ENCODE data around the gene PSMB4.
"Not testable (repeated sequence)": the region's sequence is repeated elsewhere in the genome, so short reads cannot be mapped to it uniquely, and the experiment has no call there.

PSMB4 gene

DNA sequence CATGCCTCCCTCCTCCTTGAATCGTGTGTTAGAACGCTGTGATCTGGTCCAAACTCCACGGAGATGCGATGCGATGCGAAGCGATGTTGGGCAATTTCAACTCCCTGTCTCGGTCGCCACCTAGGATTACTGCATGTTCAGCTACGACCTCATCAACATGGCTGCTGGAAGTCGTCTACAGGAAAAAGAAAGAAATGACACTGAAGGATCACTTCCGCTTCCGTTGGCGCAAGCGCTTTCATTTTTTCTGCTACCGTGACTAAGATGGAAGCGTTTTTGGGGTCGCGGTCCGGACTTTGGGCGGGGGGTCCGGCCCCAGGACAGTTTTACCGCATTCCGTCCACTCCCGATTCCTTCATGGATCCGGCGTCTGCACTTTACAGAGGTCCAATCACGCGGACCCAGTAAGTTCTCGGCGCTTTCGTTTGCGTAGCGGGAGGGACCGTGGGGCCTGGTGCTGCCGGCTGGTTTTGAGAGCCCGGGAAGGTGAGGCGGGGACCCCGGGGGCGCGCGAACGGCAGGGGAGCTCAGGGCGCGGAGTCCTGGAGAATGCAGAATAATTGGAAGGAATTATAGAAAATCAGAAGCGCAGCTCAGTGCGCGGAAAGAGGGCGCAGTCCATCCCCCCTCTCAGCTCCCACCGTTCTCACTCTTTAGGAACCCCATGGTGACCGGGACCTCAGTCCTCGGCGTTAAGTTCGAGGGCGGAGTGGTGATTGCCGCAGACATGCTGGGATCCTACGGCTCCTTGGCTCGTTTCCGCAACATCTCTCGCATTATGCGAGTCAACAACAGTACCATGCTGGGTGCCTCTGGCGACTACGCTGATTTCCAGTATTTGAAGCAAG lies at the start of gene PSMB4:
TSS of gene PSMB4 (plus strand) at position 250 of the 848 bp plus-strand sequence. CDS start at position 265, 15 bp downstream.
- TF ChIP-seq, protein P1, sequence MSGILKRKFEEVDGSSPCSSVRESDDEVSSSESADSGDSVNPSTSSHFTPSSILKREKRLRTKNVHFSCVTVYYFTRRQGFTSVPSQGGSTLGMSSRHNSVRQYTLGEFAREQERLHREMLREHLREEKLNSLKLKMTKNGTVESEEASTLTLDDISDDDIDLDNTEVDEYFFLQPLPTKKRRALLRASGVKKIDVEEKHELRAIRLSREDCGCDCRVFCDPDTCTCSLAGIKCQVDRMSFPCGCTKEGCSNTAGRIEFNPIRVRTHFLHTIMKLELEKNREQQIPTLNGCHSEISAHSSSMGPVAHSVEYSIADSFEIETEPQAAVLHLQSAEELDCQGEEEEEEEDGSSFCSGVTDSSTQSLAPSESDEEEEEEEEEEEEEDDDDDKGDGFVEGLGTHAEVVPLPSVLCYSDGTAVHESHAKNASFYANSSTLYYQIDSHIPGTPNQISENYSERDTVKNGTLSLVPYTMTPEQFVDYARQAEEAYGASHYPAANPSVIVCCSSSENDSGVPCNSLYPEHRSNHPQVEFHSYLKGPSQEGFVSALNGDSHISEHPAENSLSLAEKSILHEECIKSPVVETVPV (CRISPR knock-in tag; IDR thresholded peaks at IDR 0.05): no peak
- peak; percentile 27; the same call in 1 of the 2 replicates for TF ChIP-seq ZNF70 (CRISPR knock-in tag; IDR thresholded peaks at IDR 0.05)
- ATAC-seq: peak; percentile 91

DNA sequence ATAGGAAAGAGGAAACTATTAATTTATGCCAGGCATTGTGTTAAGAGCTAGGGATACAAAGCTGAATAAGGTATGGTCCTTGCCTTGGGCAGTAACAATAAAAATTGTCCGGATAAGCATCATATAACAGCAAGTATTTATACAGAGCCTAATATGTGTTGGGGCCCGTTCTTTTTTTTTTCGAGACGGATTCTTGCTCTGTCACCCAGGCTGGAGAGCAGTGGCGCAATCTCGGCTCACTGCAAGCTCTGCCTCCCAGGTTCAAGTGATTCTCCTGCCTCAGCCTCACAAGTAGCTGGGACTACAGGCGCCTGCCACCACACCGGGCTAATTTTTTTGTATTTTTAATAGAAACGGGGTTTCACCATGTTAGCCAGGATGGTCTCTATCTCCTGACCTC lies 49.0 kb upstream of the PSMB4 start:
- ATAC-seq: not testable (repeated sequence)

DNA sequence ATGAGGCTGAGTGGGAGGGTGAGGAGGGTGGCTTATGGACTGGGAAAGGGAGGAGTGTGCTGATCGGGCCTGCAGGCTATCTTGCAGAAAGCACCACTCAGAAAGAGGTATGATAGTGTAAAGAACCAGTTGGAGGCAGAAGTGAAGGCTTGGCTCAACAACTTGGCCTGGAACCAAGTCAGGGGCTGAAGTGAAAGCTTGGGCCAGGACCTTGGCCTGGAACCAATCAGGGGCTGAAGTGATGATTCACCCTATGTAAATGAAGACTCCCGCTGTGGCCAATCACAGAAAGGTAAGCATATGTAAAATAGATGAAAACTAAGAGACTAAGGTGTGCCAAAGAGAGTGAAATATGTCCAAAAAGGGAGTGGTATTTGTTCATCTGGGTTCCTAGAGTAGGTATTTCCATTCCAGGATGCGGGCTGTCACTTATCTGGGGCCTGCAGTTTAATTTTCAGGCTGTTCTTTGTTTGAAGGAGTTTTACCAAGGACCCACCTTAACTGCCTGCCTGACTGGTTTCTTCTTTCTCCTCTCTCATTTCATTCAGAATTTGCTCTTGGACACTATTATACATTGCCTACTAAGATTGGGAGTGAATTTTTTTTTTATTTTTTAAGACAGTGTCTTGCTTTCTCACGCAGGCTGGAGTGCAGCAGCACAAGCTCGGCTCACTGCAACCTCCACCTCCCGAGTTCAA lies 47.2 kb upstream of the PSMB4 start:
- no peak for ATAC-seq
- TF ChIP-seq GLIS3 (CRISPR knock-in tag; IDR thresholded peaks at IDR 0.05) (no peak), ARNTL (CRISPR knock-in tag; IDR thresholded peaks at IDR 0.05; ENCODE audit: borderline replicate concordance, low read depth) (no peak), OSR1 (CRISPR knock-in tag; IDR thresholded peaks at IDR 0.05) (no peak), SNAI2 (CRISPR knock-in tag; IDR thresholded peaks at IDR 0.05) (no peak), TCF4 (CRISPR knock-in tag; IDR thresholded peaks at IDR 0.05; ENCODE audit: borderline replicate concordance) (no peak), ZNF70 (CRISPR knock-in tag; IDR thresholded peaks at IDR 0.05) (no peak), ESRRG (CRISPR knock-in tag; IDR thresholded peaks at IDR 0.05) (no peak), CSDC2 (CRISPR knock-in tag; IDR thresholded peaks at IDR 0.05) (no peak)
- TF ChIP-seq, protein P2, sequence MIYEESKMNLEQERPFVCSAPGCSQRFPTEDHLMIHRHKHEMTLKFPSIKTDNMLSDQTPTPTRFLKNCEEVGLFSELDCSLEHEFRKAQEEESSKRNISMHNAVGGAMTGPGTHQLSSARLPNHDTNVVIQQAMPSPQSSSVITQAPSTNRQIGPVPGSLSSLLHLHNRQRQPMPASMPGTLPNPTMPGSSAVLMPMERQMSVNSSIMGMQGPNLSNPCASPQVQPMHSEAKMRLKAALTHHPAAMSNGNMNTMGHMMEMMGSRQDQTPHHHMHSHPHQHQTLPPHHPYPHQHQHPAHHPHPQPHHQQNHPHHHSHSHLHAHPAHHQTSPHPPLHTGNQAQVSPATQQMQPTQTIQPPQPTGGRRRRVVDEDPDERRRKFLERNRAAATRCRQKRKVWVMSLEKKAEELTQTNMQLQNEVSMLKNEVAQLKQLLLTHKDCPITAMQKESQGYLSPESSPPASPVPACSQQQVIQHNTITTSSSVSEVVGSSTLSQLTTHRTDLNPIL (CRISPR knock-in tag; IDR thresholded peaks at IDR 0.05; ENCODE audit: low read depth): no peak
- TF ChIP-seq, protein P3, sequence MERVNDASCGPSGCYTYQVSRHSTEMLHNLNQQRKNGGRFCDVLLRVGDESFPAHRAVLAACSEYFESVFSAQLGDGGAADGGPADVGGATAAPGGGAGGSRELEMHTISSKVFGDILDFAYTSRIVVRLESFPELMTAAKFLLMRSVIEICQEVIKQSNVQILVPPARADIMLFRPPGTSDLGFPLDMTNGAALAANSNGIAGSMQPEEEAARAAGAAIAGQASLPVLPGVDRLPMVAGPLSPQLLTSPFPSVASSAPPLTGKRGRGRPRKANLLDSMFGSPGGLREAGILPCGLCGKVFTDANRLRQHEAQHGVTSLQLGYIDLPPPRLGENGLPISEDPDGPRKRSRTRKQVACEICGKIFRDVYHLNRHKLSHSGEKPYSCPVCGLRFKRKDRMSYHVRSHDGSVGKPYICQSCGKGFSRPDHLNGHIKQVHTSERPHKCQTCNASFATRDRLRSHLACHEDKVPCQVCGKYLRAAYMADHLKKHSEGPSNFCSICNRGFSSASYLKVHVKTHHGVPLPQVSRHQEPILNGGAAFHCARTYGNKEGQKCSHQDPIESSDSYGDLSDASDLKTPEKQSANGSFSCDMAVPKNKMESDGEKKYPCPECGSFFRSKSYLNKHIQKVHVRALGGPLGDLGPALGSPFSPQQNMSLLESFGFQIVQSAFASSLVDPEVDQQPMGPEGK (CRISPR knock-in tag; IDR thresholded peaks at IDR 0.05; ENCODE audit: borderline replicate concordance): no peak

DNA sequence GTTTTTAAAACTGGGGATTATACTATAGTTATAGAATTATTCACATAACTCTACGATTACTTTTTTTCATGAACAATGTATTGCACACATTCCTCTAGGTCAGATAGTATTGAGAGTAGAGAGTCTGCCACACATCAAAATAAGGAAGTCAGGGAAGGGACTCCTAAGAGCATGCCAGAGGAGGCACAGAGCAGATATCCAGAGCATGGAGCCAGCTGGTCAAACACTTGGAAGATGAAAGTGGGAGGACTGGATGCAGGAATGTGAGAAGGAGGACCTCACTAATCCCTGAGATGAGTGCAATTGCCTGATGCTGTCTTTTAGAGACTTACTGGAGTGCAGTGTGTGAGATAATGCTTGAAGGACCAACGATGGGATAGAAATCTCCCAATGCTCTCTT lies 42.7 kb upstream of the PSMB4 start:
- peak; percentile 44 for ATAC-seq
- no peak for TF ChIP-seq SNAI2 (CRISPR knock-in tag; IDR thresholded peaks at IDR 0.05)
- no peak for TF ChIP-seq TOX (CRISPR knock-in tag; IDR thresholded peaks at IDR 0.05; ENCODE audit: borderline replicate concordance)
- TF ChIP-seq ZNF565 (CRISPR knock-in tag; conservative IDR thresholded peaks at IDR 0.05; ENCODE audit: low read depth): no peak
- TF ChIP-seq ZFP3 (CRISPR knock-in tag; IDR thresholded peaks at IDR 0.05): no peak
- TF ChIP-seq, protein P2 (CRISPR knock-in tag; IDR thresholded peaks at IDR 0.05; ENCODE audit: low read depth): no peak
- TF ChIP-seq ESRRG (CRISPR knock-in tag; IDR thresholded peaks at IDR 0.05): no peak
- no peak for TF ChIP-seq ZNF8 (CRISPR knock-in tag; IDR thresholded peaks at IDR 0.05)
- TF ChIP-seq ARNTL (CRISPR knock-in tag; IDR thresholded peaks at IDR 0.05; ENCODE audit: borderline replicate concordance, low read depth): no peak
- TF ChIP-seq, protein P1 (CRISPR knock-in tag; IDR thresholded peaks at IDR 0.05): no peak
- no peak for TF ChIP-seq PPARA (CRISPR knock-in tag; IDR thresholded peaks at IDR 0.05; ENCODE audit: borderline replicate concordance)
- TF ChIP-seq CSDC2 (CRISPR knock-in tag; IDR thresholded peaks at IDR 0.05): no peak
- no peak for TF ChIP-seq RARB (CRISPR knock-in tag; IDR thresholded peaks at IDR 0.05)
- TF ChIP-seq GLIS3 (CRISPR knock-in tag; IDR thresholded peaks at IDR 0.05): no peak
- TF ChIP-seq, protein P4, sequence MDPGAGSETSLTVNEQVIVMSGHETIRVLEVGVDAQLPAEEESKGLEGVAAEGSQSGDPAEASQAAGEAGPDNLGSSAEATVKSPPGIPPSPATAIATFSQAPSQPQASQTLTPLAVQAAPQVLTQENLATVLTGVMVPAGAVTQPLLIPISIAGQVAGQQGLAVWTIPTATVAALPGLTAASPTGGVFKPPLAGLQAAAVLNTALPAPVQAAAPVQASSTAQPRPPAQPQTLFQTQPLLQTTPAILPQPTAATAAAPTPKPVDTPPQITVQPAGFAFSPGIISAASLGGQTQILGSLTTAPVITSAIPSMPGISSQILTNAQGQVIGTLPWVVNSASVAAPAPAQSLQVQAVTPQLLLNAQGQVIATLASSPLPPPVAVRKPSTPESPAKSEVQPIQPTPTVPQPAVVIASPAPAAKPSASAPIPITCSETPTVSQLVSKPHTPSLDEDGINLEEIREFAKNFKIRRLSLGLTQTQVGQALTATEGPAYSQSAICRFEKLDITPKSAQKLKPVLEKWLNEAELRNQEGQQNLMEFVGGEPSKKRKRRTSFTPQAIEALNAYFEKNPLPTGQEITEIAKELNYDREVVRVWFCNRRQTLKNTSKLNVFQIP (CRISPR knock-in tag; IDR thresholded peaks at IDR 0.05; ENCODE audit: borderline replicate concordance, low read depth): no peak
- TF ChIP-seq, protein P3 (CRISPR knock-in tag; IDR thresholded peaks at IDR 0.05; ENCODE audit: borderline replicate concordance): no peak
- TF ChIP-seq BACH2 (CRISPR knock-in tag; IDR thresholded peaks at IDR 0.05; ENCODE audit: borderline replicate concordance): no peak
- no peak for TF ChIP-seq ZC3H10 (CRISPR knock-in tag; IDR thresholded peaks at IDR 0.05)
- TF ChIP-seq ISL1 (CRISPR knock-in tag; IDR thresholded peaks at IDR 0.05): no peak
